Esophagus squamous epithelium (tissue), 5 donors: ENCODE results near the gene FBXO11. TPM values are rescaled to one million over a fixed set of nuclear protein-coding genes. Genes with fewer than 3 reads are reported as not detected.
"Not testable (repeated sequence)": the region's sequence is repeated elsewhere in the genome, so short reads cannot be mapped to it uniquely, and the experiment has no call there.

Experiments
- DNase-seq: peaks from one replicate; lab custom pipeline; 2025; lab: John Stamatoyannopoulos, UW
- H3K27ac ChIP-seq, 4 donors: fragments of 200-600 bp; sonication (generic); one replicate each; pipeline ENCODE4 v1.5.1; 2016 to 2019; ENCODE audit warnings: mild to moderate bottlenecking in 1 of 4
- H3K27me3 ChIP-seq, 4 donors: fragments of 200-600 bp; sonication (generic); 1 replicate in 3 of 4; 2 replicates in 1 of 4; pipeline versions ENCODE4 v1.5.1 to v1.6.0; 2017 to 2021; ENCODE audit warnings: antibody characterized with exemption in 1 of 4
- H3K36me3 ChIP-seq, 3 donors: fragments of 200-600 bp; sonication (generic); one replicate each; pipeline ENCODE4 v1.5.1; 2016 to 2019
- H3K4me1 ChIP-seq, 3 donors: fragments of 200-600 bp; sonication (generic); one replicate each; pipeline ENCODE4 v1.5.1; 2017 to 2019
- H3K4me3 ChIP-seq, 4 donors: fragments of 200-600 bp; sonication (generic); 1 replicate in 3 of 4; 2 replicates in 1 of 4; pipeline ENCODE4 v1.5.1; 2016 to 2019; ENCODE audit warnings: mild to moderate bottlenecking in 2 of 4, moderate library complexity in 1 of 4
- H3K9me3 ChIP-seq, 3 donors: fragments of 200-600 bp; sonication (generic); one replicate each; pipeline ENCODE4 v1.5.1; 2016 to 2019
- CTCF ChIP-seq, 6 experiments: fragments of 450-650 bp in 4 of 6; fragments of 200-600 bp in 2 of 6; sonication (generic) in 2 of 6; IDR thresholded peaks; one replicate each; pipeline ENCODE4 v1.5.1; 2016 to 2019; ENCODE audit warnings: antibody characterized with exemption in 6 of 6, mild to moderate bottlenecking in 4 of 6, moderate library complexity in 4 of 6
- POLR2A ChIP-seq, 4 donors: fragments of 450-650 bp; IDR thresholded peaks; one replicate each; pipeline ENCODE4 v1.6.1; 2017; ENCODE audit warnings: antibody characterized with exemption in 4 of 4, mild to moderate bottlenecking in 4 of 4, moderate library complexity in 3 of 4
- WGBS, 2 donors: methylation state at CpG; one replicate each; pipeline ENCODE4 v1.1.5; 2018; 5-methylcytosine and 5-hydroxymethylcytosine counted together
- intact Hi-C: fragments of 100-400 bp; cut with DNase I; formaldehyde crosslinking; loops from one replicate; pipeline ENCODE4 v1.15.0; 2022
- total RNA-seq, 4 donors: library from RNA; depleted of rRNA; stranded (reverse); fragments of >200 nt; gene quantifications; one replicate each; pipeline ENCODE4 v1.1.0, GENCODE V29; 2016
- donor health status: DM: yes; HTN: yes; CAD: no.

The FBXO11 gene
- total RNA-seq, 4 donors from 2014 or later, result 21.0 to 50.2 (median 34.7) TPM

GRCh38 chr2:47864566-47864965 lies 41.7 kb downstream of the FBXO11 start:
- Histone ChIP-seq H3K36me3 (no peaks in the 10 kb centered on the region), H3K27me3 (no peaks in the 10 kb centered on the region), H3K27ac (no peak overlapping the region), H3K9me3 (no peaks in the 10 kb centered on the region), H3K4me3 (no peak overlapping the region), H3K4me1 (peaks cover 7 to 73% (median 9%) of the 10 kb centered on the region in 3 donors)
- WGBS, 2 donors, result 23 to 44% methylated on average over 1 of the region's 1 CpG
- TF ChIP-seq CTCF (IDR thresholded peaks at IDR 0.05) (no peak), POLR2A (IDR thresholded peaks at IDR 0.05) (no peak)
- intact Hi-C loops, result no loop called here
- no peak for DNase-seq

DNA sequence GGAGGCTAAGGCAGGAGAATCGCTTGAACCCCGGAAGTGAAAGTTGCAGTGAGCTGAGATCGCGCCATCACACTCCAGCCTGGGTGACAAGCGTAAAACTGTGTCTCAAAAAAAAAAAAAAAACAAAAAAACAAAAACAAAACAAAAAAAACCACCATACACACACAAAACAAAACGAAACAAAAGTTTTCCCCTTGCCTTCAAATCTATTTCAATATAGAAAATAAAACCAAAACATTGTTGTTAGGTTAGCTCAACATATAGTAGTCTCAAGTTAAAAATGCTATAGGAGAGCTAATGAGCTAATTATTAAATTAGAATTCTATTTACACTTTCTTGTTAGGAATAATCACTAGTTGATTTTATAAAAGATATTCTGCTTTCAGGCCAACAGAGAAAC lies 43.3 kb downstream of the FBXO11 start:
- no peak for DNase-seq
- Histone ChIP-seq H3K36me3 (peaks cover 0 to 8% (median 0%) of the 10 kb centered on the region in 3 donors), H3K27me3 (no peaks in the 10 kb centered on the region), H3K4me3 (no peak overlapping the region), H3K27ac (no peak overlapping the region), H3K4me1 (peaks cover 7 to 67% (median 9%) of the 10 kb centered on the region in 3 donors), H3K9me3 (no peaks in the 10 kb centered on the region)
- intact Hi-C loops, result no loop called here
- TF ChIP-seq CTCF (IDR thresholded peaks at IDR 0.05) (no peak), POLR2A (IDR thresholded peaks at IDR 0.05) (no peak)
- 93 to 98% methylated on average over 6 of the region's 6 CpGs for WGBS, 2 donors

- WGBS, 2 donors, result 73 to 89% methylated on average over 8 of the region's 8 CpGs
Measured at GRCh38 chr2:47853067-47853777, 53.1 kb downstream of the FBXO11 start.

DNA sequence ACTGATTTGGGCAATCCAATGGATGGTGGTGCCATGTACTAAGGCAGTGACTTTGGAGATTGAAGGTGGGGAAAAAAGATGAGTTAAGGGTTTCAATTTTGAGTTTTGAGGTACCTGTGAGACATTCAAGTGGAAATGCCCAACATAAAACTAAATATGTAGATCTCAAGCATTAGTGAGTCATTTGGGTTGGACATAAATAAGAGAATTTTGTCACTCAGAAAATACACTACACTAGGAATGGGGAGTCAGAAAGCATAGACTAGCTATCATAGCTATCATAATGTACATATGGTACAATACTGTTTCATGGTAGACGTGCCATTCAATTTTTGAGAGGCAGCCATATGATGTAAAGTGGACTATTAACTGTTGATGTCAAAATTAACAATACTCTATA lies 56.1 kb downstream of the FBXO11 start:
- intact Hi-C loops, result no loop called here
- H3K9me3 ChIP-seq, result no peaks in the 10 kb centered on the region
- H3K36me3 ChIP-seq, result peaks cover 0 to 10% (median 0%) of the 10 kb centered on the region in 3 donors
- H3K4me1 ChIP-seq, result peaks cover 0 to 50% (median 3%) of the 10 kb centered on the region in 3 donors
- WGBS, 2 donors, result 90 to 91% methylated on average over 1 of the region's 1 CpG
- no peak overlapping the region for H3K27ac ChIP-seq
- TF ChIP-seq CTCF (IDR thresholded peaks at IDR 0.05) (no peak), POLR2A (IDR thresholded peaks at IDR 0.05) (no peak)
- no peaks in the 10 kb centered on the region for H3K27me3 ChIP-seq
- DNase-seq, result no peak
- H3K4me3 ChIP-seq, result no peak overlapping the region

More at GRCh38 chr2:47853067-47853777, 53.1 kb downstream of the FBXO11 start:
- H3K4me3 ChIP-seq, H3K36me3 ChIP-seq, H3K9me3 ChIP-seq, DNase-seq, intact Hi-C loops, H3K27me3 ChIP-seq, H3K27ac ChIP-seq: not testable (repeated sequence)
- H3K4me1 ChIP-seq, result peaks cover 0 to 70% (median 0%) of the 10 kb centered on the region in 3 donors

DNA sequence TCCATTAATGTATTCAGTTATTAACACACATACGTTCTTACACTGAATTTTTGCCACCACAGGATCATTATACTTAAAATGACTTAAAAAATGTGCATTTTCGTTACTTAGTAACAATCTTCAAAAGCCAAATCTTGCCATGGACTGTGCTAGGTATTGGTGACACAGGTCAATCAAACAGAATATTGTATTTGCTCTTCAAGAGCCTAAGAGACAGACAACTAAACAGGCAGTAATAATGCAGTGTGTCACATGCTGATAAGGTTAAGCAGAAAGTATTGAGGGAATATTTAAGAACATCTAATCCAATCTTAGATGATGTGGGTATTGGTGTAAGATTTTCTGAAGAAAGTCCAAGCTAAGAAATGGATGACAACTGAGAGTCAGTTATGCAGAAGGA lies 56.9 kb downstream of the FBXO11 start:
- intact Hi-C loops, result no loop called here

More for the DNA sequence above, 56.9 kb downstream of the FBXO11 start:
- 79 to 86% methylated on average over 2 of the region's 2 CpGs for WGBS, 2 donors
- no peak overlapping the region for H3K27ac ChIP-seq
- DNase-seq, result no peak
- peaks cover 0 to 10% (median 0%) of the 10 kb centered on the region in 3 donors for H3K36me3 ChIP-seq
- peaks cover 0 to 51% (median 5%) of the 10 kb centered on the region in 3 donors for H3K4me1 ChIP-seq
- H3K4me3 ChIP-seq, result no peak overlapping the region
- H3K9me3 ChIP-seq, result no peaks in the 10 kb centered on the region
- H3K27me3 ChIP-seq, result no peaks in the 10 kb centered on the region
- no peak for TF ChIP-seq POLR2A (IDR thresholded peaks at IDR 0.05)
- TF ChIP-seq CTCF (IDR thresholded peaks at IDR 0.05), result no peak
